ENCODE measurements around the gene DYRK1A.

The DYRK1A gene

GRCh38 chr21:37337179-37337578 lies 29.4 kb upstream of the DYRK1A start:
- CTCF ChIA-PET: no interaction called here
- no peak for TF ChIP-seq CTCF (conservative IDR thresholded peaks at IDR 0.05; ENCODE audit: low read depth)
- POLR2A ChIA-PET (ENCODE audit: low non-redundant PET): no interaction called here
- H3K27ac ChIP-seq: no peak overlapping the region
- no peak for DNase-seq (ENCODE audit: low spot score)

GRCh38 chr21:37337831-37338230 lies 28.7 kb upstream of the DYRK1A start:
- no peak overlapping the region for H3K27ac ChIP-seq
- no peak for DNase-seq (ENCODE audit: low spot score)

GRCh38 chr21:37338671-37339551 lies 27.7 kb upstream of the DYRK1A start:
- CTCF ChIA-PET: interaction anchor here (0.6 to 0.9 kb wide), 2 partner anchors 151 to 336 kb away, joined by 4 to 5 read pairs; no protein-coding TSS in a partner anchor
- TF ChIP-seq CTCF (conservative IDR thresholded peaks at IDR 0.05; ENCODE audit: low read depth): no peak
- POLR2A ChIA-PET (ENCODE audit: low non-redundant PET): interaction anchor here (1.2 kb wide), 1 partner anchor 26 kb away, joined by 4 read pairs; no protein-coding TSS in a partner anchor
- DNase-seq (ENCODE audit: low spot score): peak; percentile 95
- H3K27ac ChIP-seq: peak overlapping the region; percentile 76

More at GRCh38 chr21:37337831-37338230, 28.7 kb upstream of the DYRK1A start:
- POLR2A ChIA-PET (ENCODE audit: low non-redundant PET): interaction anchor here (1.2 kb wide), 1 partner anchor 27 kb away, joined by 4 read pairs; no protein-coding TSS in a partner anchor
- CTCF ChIA-PET: interaction anchor here (0.9 kb wide), 1 partner anchor 337 kb away, joined by 4 read pairs; no protein-coding TSS in a partner anchor
- no peak for TF ChIP-seq CTCF (conservative IDR thresholded peaks at IDR 0.05; ENCODE audit: low read depth)

- ChIA-PET POLR2A (ENCODE audit: low non-redundant PET) (no interaction called here), CTCF (interaction anchor here (0.6 kb wide), 1 partner anchor 150 kb away, joined by 5 read pairs; no protein-coding TSS in a partner anchor)
- no peak for TF ChIP-seq CTCF (conservative IDR thresholded peaks at IDR 0.05; ENCODE audit: low read depth)
- no peak for DNase-seq (ENCODE audit: low spot score)
- no peak overlapping the region for H3K27ac ChIP-seq
These were observed 27.0 kb upstream of the DYRK1A start for GRCh38 chr21:37339552-37339939.

- H3K27ac ChIP-seq: peak overlapping the region; percentile 81
- ChIA-PET POLR2A (ENCODE audit: low non-redundant PET) (interaction anchor here (0.6 kb wide), 1 partner anchor 326 kb away, joined by 3 read pairs; no protein-coding TSS in a partner anchor), CTCF (interaction anchor here (0.7 kb wide), 1 partner anchor 481 kb away, joined by 3 read pairs; no protein-coding TSS in a partner anchor)
- peak; percentile 76 for DNase-seq (ENCODE audit: low spot score)
- no peak for TF ChIP-seq CTCF (conservative IDR thresholded peaks at IDR 0.05; ENCODE audit: low read depth)
These were observed 25.2 kb upstream of the DYRK1A start for GRCh38 chr21:37341254-37341960.

GRCh38 chr21:37342046-37342632 lies 24.4 kb upstream of the DYRK1A start:
- DNase-seq (ENCODE audit: low spot score): no peak
- CTCF ChIA-PET: no interaction called here
- peak overlapping the region; percentile 79 for H3K27ac ChIP-seq
- POLR2A ChIA-PET (ENCODE audit: low non-redundant PET): no interaction called here
- TF ChIP-seq CTCF (conservative IDR thresholded peaks at IDR 0.05; ENCODE audit: low read depth): no peak

Measured in RWPE1 (cell line).